ENCODE results near the gene GAL3ST1. TPM values are rescaled to one million over a fixed set of nuclear protein-coding genes. Genes with fewer than 3 reads are reported as not detected.

The GAL3ST1 gene
- total and polyA plus RNA-seq, 2 of the 8 experiments (the other 6 are each of a cell fraction or from before 2014, with no cell fraction given) = 11.0 to 32.5 TPM

DNA sequence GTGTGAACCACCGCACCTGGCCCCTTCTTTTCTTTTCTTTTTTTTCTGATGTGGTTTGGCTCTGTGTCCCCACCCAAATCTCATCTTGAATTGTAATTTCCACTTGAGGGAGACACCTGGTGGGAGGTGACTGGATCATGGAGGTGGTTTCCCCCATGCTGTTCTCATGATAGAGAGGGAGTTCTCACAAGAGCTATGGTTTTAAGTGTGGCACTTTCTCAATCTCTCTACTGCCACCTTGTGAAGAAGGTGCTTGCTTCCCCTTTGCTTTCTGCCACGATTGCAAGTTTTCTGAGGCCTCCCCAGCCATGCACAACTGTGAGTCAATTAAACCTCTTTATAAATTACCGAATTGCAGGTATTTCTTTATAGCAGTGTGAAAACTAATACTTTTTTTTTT, 27.6 kb upstream of the GAL3ST1 start:
- 63% methylated on average over 3 of the region's 3 CpGs; no CpG with 5 or more reads in 1 of the 2 experiments for WGBS, 2 experiments (ENCODE audit: extremely low coverage in 1 of 2, insufficient coverage in 1 of 2, insufficient read length in 1 of 2, insufficient replicate concordance in 2 of 2, low coverage in 1 of 2, low lambda C conversion rate in 2 of 2, missing lambda C conversion rate in 1 of 2)
- no peak for DNase-seq (ENCODE audit: low read depth in 1 of 2, low spot score in 2 of 2)
- Histone ChIP-seq H2BK20ac (ENCODE audit: low read length) (no peak overlapping the region), H4K8ac (ENCODE audit: extremely low read depth, insufficient read depth, low read length) (no peak overlapping the region), H4K5ac (ENCODE audit: insufficient read length, low read depth, low read length) (no peak overlapping the region), H3K14ac (ENCODE audit: insufficient read length) (no peak overlapping the region), H3K79me1 (ENCODE audit: low read depth, low read length) (no peaks in the 10 kb centered on the region), H3K9me3 (ENCODE audit: insufficient read depth in 2 of 2, low read depth in 1 of 2, low read length in 1 of 2) (no peaks in the 10 kb centered on the region), H3K23ac (ENCODE audit: insufficient read length) (no peak overlapping the region), H3K9ac (replicated peaks in 1 of 4; ENCODE audit: extremely low read depth in 1 of 4, low read depth in 3 of 4, low read length in 3 of 4) (no peak overlapping the region), H3K4me3 (ENCODE audit: extremely low read depth in 1 of 4, insufficient read depth in 2 of 4, low read depth in 3 of 4, low read length in 4 of 4) (no peak overlapping the region), H3K27ac (ENCODE audit: low read depth, low read length) (no peak overlapping the region), H4K91ac (replicated peaks; ENCODE audit: insufficient read length, low read length) (no peak overlapping the region), H2AFZ (ENCODE audit: low read length) (no peak overlapping the region), H3K4me2 (ENCODE audit: insufficient read depth in 1 of 2, low read depth in 2 of 2, low read length in 2 of 2) (no peak overlapping the region), H3K36me3 (ENCODE audit: control insufficient read depth in 2 of 4, insufficient read depth in 4 of 4, low read length in 3 of 4) (no peaks in the 10 kb centered on the region), H3K56ac (replicated peaks; ENCODE audit: insufficient read length, low read depth, low read length) (no peak overlapping the region), H2BK120ac (replicated peaks; ENCODE audit: low read depth, low read length) (no peak overlapping the region), H3K27me3 (replicated peaks in 1 of 4; ENCODE audit: control insufficient read depth in 3 of 4, extremely low read depth in 1 of 4, insufficient read depth in 3 of 4, low read length in 3 of 4) (no peaks in the 10 kb centered on the region), H2AK5ac (ENCODE audit: low read depth, low read length) (no peak overlapping the region), H2BK12ac (ENCODE audit: low read depth, low read length) (no peak overlapping the region), H2BK15ac (ENCODE audit: low read length) (no peak overlapping the region), H3K4ac (replicated peaks; ENCODE audit: insufficient read length, low read depth, low read length) (no peak overlapping the region), H3K23me2 (ENCODE audit: low read depth, low read length) (peaks cover 4% of the 10 kb centered on the region; the same call in 1 of the 2 replicates), H2BK5ac (ENCODE audit: low read depth, low read length) (no peak overlapping the region), H4K20me1 (replicated peaks in 1 of 2; ENCODE audit: control insufficient read depth in 1 of 2, insufficient read depth in 2 of 2, low read length in 2 of 2) (peaks cover 0 to 2% of the 10 kb centered on the region in 2 experiments), H3K4me1 (replicated peaks in 1 of 4; ENCODE audit: control insufficient read depth in 3 of 4, insufficient read depth in 4 of 4, low read length in 3 of 4) (peaks cover 3 to 10% (median 5%) of the 10 kb centered on the region in 4 experiments; a peak in 6 of 7 replicates), H3K79me2 (ENCODE audit: control insufficient read depth in 1 of 2, insufficient read depth in 2 of 2, low read length in 2 of 2) (no peaks in the 10 kb centered on the region), H3K18ac (ENCODE audit: extremely low read depth, low read length) (no peak overlapping the region)
- peak; percentile 42 for FAIRE-seq
- POLR2A ChIA-PET (ENCODE audit: partially characterized antibody) = interaction anchor here (3.6 kb wide), 1 partner anchor 12 kb away, joined by 16 read pairs; the partner anchor contains the start of gene PES1
- TF ChIP-seq, protein P1, sequence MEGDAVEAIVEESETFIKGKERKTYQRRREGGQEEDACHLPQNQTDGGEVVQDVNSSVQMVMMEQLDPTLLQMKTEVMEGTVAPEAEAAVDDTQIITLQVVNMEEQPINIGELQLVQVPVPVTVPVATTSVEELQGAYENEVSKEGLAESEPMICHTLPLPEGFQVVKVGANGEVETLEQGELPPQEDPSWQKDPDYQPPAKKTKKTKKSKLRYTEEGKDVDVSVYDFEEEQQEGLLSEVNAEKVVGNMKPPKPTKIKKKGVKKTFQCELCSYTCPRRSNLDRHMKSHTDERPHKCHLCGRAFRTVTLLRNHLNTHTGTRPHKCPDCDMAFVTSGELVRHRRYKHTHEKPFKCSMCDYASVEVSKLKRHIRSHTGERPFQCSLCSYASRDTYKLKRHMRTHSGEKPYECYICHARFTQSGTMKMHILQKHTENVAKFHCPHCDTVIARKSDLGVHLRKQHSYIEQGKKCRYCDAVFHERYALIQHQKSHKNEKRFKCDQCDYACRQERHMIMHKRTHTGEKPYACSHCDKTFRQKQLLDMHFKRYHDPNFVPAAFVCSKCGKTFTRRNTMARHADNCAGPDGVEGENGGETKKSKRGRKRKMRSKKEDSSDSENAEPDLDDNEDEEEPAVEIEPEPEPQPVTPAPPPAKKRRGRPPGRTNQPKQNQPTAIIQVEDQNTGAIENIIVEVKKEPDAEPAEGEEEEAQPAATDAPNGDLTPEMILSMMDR (IDR thresholded peaks at IDR 0.05; ENCODE audit: control extremely low read depth in 1 of 3, insufficient read depth in 1 of 3, low read depth in 1 of 3, low read length in 3 of 3) = peak; percentile 12 to 56 (median 46); a peak in 3 of 4 replicates
- TF ChIP-seq CTBP2 (IDR thresholded peaks at IDR 0.05; ENCODE audit: borderline replicate concordance, insufficient read depth, insufficient read length, low read length) (no peak), YY1 (IDR thresholded peaks at IDR 0.05; ENCODE audit: low read depth, low read length) (0 out of 2 replicates have a peak, but pooled peaks have one; percentile 11), MAFK (IDR thresholded peaks at IDR 0.05; ENCODE audit: low read depth, low read length) (peak; percentile 44; the same call in 1 of the 2 replicates), RAD21 (IDR thresholded peaks at IDR 0.05 in 1 of 2, conservative IDR thresholded peaks at IDR 0.05 in 1 of 2; ENCODE audit: low read depth in 2 of 2, low read length in 2 of 2) (peak; percentile 45 to 51)
- CTCF ChIA-PET (ENCODE audit: partially characterized antibody) = interaction anchor here (0.6 to 5.8 kb wide), 17 partner anchors 10 to 1881 kb away, joined by 3 to 40 read pairs (median 4); partner anchors contain the start of gene PES1

Measured in H1 (cell line).